Gastroesophageal sphincter (tissue), 4 donors: ENCODE results near the gene DPEP1. TPM values are rescaled to one million over a fixed set of nuclear protein-coding genes. Genes with fewer than 3 reads are reported as not detected.

Source experiments
- ATAC-seq: fragments of 150-250 bp; one replicate; pipeline ENCODE4 v1.9.1; 2016; ENCODE audit warnings: mild to moderate bottlenecking, moderate library complexity
- H3K27ac ChIP-seq, 4 donors: fragments of 200-600 bp; sonication (generic) in 3 of 4; 1 replicate in 3 of 4; 2 replicates in 1 of 4; pipeline ENCODE4 v1.5.1; 2016 to 2019
- H3K27me3 ChIP-seq: fragments of 200-600 bp; sonication (generic); one replicate; pipeline ENCODE4 v1.5.1; 2019
- H3K36me3 ChIP-seq, 2 donors: fragments of 200-600 bp; sonication (generic); one replicate each; pipeline ENCODE4 v1.5.1; 2019; ENCODE audit warnings: control low read depth in 1 of 2
- H3K4me1 ChIP-seq, 3 donors: fragments of 200-600 bp; sonication (generic); 1 replicate in 2 of 3; 2 replicates in 1 of 3; pipeline ENCODE4 v1.5.1; 2016 to 2019; ENCODE audit warnings: control low read depth in 2 of 3
- H3K4me3 ChIP-seq, 2 donors: fragments of 200-600 bp; sonication (generic); one replicate each; pipeline ENCODE4 v1.5.1; 2019; ENCODE audit warnings: mild to moderate bottlenecking in 1 of 2, moderate library complexity in 1 of 2
- H3K9me3 ChIP-seq, 3 donors: fragments of 200-600 bp; sonication (generic); one replicate each; pipeline ENCODE4 v1.5.1; 2017 to 2019; ENCODE audit warnings: control low read depth in 2 of 3
- CTCF ChIP-seq, 4 experiments: fragments of 200-600 bp in 2 of 4; fragments of 450-650 bp in 2 of 4; sonication (generic) in 1 of 4; IDR thresholded peaks; one replicate each; pipeline ENCODE4 v1.5.1; 2017 to 2019; ENCODE audit warnings: antibody characterized with exemption in 4 of 4, mild to moderate bottlenecking in 2 of 4, moderate library complexity in 2 of 4
- EP300 ChIP-seq: sonication (generic); formaldehyde crosslinking; IDR thresholded peaks from one replicate; pipeline ENCODE4 v1.6.1; 2017; ENCODE audit warnings: antibody characterized with exemption, mild to moderate bottlenecking
- POLR2A ChIP-seq, 2 donors: fragments of 450-650 bp; IDR thresholded peaks; one replicate each; pipeline ENCODE4 v1.6.1; 2017; ENCODE audit warnings: antibody characterized with exemption in 2 of 2, mild to moderate bottlenecking in 2 of 2, moderate library complexity in 1 of 2
- POLR2AphosphoS5 ChIP-seq: sonication (generic); formaldehyde crosslinking; IDR thresholded peaks from one replicate; pipeline ENCODE4 v1.6.1; 2017; ENCODE audit warnings: antibody characterized with exemption
- WGBS, 2 donors: methylation state at CpG; one replicate each; pipeline ENCODE4 v1.1.5; 2018; ENCODE audit warnings: low coverage in 1 of 2; 5-methylcytosine and 5-hydroxymethylcytosine counted together
- total RNA-seq, 4 donors: library from RNA; depleted of rRNA; stranded (reverse); fragments of >200 nt; gene quantifications; one replicate each; pipeline ENCODE4 v1.1.0, GENCODE V29; 2016

Gene DPEP1
- total RNA-seq, 4 donors from 2014 or later, result 0.54 TPM; not detected in 3

GRCh38 chr16:89606006-89606405 lies 7.4 kb upstream of the DPEP1 start:
- TF ChIP-seq CTCF (IDR thresholded peaks at IDR 0.05) (no peak), EP300 (no peak), POLR2A (IDR thresholded peaks at IDR 0.05) (no peak), POLR2AphosphoS5 (no peak)
- Histone ChIP-seq H3K27ac (no peak overlapping the region), H3K36me3 (no peaks in the 10 kb centered on the region), H3K4me1 (peaks cover 0 to 12% (median 0%) of the 10 kb centered on the region in 3 donors), H3K4me3 (no peak overlapping the region), H3K9me3 (no peaks in the 10 kb centered on the region), H3K27me3 (peaks cover 74% of the 10 kb centered on the region)
- ATAC-seq, result no peak
- WGBS, 2 donors, result 67% methylated on average over 2 of the region's 9 CpGs; no CpG with 5 or more reads in 1 of the 2 donors

GRCh38 chr16:89607453-89607852 lies 6.0 kb upstream of the DPEP1 start:
- 63 to 70% methylated on average over 2 to 5 of the region's 9 CpGs for WGBS, 2 donors
- ATAC-seq, result no peak
- Histone ChIP-seq H3K27ac (no peak overlapping the region), H3K9me3 (no peaks in the 10 kb centered on the region), H3K4me1 (peaks cover 0 to 7% (median 0%) of the 10 kb centered on the region in 3 donors), H3K27me3 (peaks cover 78% of the 10 kb centered on the region), H3K36me3 (no peaks in the 10 kb centered on the region), H3K4me3 (no peak overlapping the region)
- TF ChIP-seq POLR2A (IDR thresholded peaks at IDR 0.05) (no peak), EP300 (no peak), POLR2AphosphoS5 (no peak), CTCF (IDR thresholded peaks at IDR 0.05) (no peak)

GRCh38 chr16:89607937-89608740 lies 5.3 kb upstream of the DPEP1 start:
- no peak overlapping the region for H3K4me3 ChIP-seq
- TF ChIP-seq CTCF (IDR thresholded peaks at IDR 0.05), result no peak
- no peaks in the 10 kb centered on the region for H3K9me3 ChIP-seq
- WGBS, 2 donors, result 78 to 82% methylated on average over 14 to 31 of the region's 32 CpGs
- H3K4me1 ChIP-seq, result no peaks in the 10 kb centered on the region
- peaks cover 78% of the 10 kb centered on the region for H3K27me3 ChIP-seq
- no peak for ATAC-seq
- H3K36me3 ChIP-seq, result no peaks in the 10 kb centered on the region
- H3K27ac ChIP-seq, result no peak overlapping the region

- 42 to 67% methylated on average over 1 of the region's 1 CpG for WGBS, 2 donors
These were observed 3.4 kb upstream of the DPEP1 start for GRCh38 chr16:89610108-89610453.

More at GRCh38 chr16:89610108-89610453, 3.4 kb upstream of the DPEP1 start:
- H3K4me3 ChIP-seq, result no peak overlapping the region
- H3K27me3 ChIP-seq, result peaks cover 81% of the 10 kb centered on the region
- H3K36me3 ChIP-seq, result no peaks in the 10 kb centered on the region
- ATAC-seq, result no peak
- H3K9me3 ChIP-seq, result no peaks in the 10 kb centered on the region
- H3K4me1 ChIP-seq, result no peaks in the 10 kb centered on the region
- TF ChIP-seq EP300 (no peak), POLR2AphosphoS5 (no peak), CTCF (IDR thresholded peaks at IDR 0.05) (no peak), POLR2A (IDR thresholded peaks at IDR 0.05) (no peak)
- H3K27ac ChIP-seq, result no peak overlapping the region
